HepG2 (cell line): ENCODE results near the gene BMP6. TPM values are rescaled to one million over a fixed set of nuclear protein-coding genes. Genes with fewer than 3 reads are reported as not detected.

Experiments
- AGO2 ChIP-seq: fragments of 200-400 bp; formaldehyde crosslinking; optimal IDR thresholded peaks from 2 replicates; pipeline ENCODE3; 2017; ENCODE audit warnings: mild to moderate bottlenecking, low read depth, low read length, moderate library complexity
- ARHGAP35 ChIP-seq: sonication (generic); formaldehyde crosslinking; IDR thresholded peaks from 2 replicates; pipeline ENCODE4 v1.9.0; 2022; ENCODE audit warnings: mild to moderate bottlenecking, inconsistent platforms, moderate library complexity, missing genetic modification reagents, borderline replicate concordance
- CHD2 ChIP-seq: IDR thresholded peaks from 2 replicates; pipeline ENCODE4 v1.6.1; 2011; ENCODE audit warnings: low read depth, low read length, improper control_type of control experiment
- EED ChIP-seq: sonication (generic); formaldehyde crosslinking; IDR thresholded peaks from 2 replicates; pipeline ENCODE4 v1.5.0; 2020; ENCODE audit warnings: mild to moderate bottlenecking, missing genetic modification reagents
- GATA4 ChIP-seq: sonication (generic); IDR thresholded peaks from 2 replicates; pipeline ENCODE4 v1.6.1; 2016; ENCODE audit warnings: antibody characterized with exemption, low read depth, borderline replicate concordance
- HMG20B ChIP-seq: conservative IDR thresholded peaks from 2 replicates; pipeline ENCODE4 v1.6.1; 2016; ENCODE audit warnings: missing genetic modification reagents, missing compliant biosample characterization
- HMGXB4 ChIP-seq, 2 experiments: sonication (generic) in 1 of 2; formaldehyde crosslinking in 1 of 2; IDR thresholded peaks; 2 replicates each; pipeline versions ENCODE4 v1.4.0 to v1.6.1; 2018 to 2020; ENCODE audit warnings: missing genetic modification reagents in 2 of 2, borderline replicate concordance in 1 of 2, low read depth in 1 of 2, mild to moderate bottlenecking in 1 of 2, missing biosample characterization in 1 of 2
- HNRNPUL1 ChIP-seq: fragments of 200-400 bp; formaldehyde crosslinking; IDR thresholded peaks from 2 replicates; pipeline ENCODE4 v1.6.1; 2017; ENCODE audit warnings: low read depth, mild to moderate bottlenecking, low read length, moderate library complexity
- NFE2L2 ChIP-seq: fragments of 150-350 bp; IDR thresholded peaks from 2 replicates; pipeline ENCODE4 v1.6.1; 2014; ENCODE audit warnings: low read length
- SP140L ChIP-seq: sonication (generic); formaldehyde crosslinking; IDR thresholded peaks from 2 replicates; pipeline ENCODE4 v1.4.0; 2020; ENCODE audit warnings: missing genetic modification reagents, borderline replicate concordance
- XRCC5 ChIP-seq: fragments of 200-400 bp; formaldehyde crosslinking; optimal IDR thresholded peaks from 2 replicates; pipeline ENCODE3; 2017; ENCODE audit warnings: mild to moderate bottlenecking, low read length
- ZBTB25 ChIP-seq: IDR thresholded peaks from 2 replicates; pipeline ENCODE4 v1.6.1; 2018; ENCODE audit warnings: missing genetic modification reagents
- ZFP90 ChIP-seq: sonication (generic); formaldehyde crosslinking; IDR thresholded peaks from 2 replicates; pipeline ENCODE4 v1.8.0; 2022; ENCODE audit warnings: missing genetic modification reagents, mild to moderate bottlenecking, inconsistent platforms, borderline replicate concordance
- ZNF230 ChIP-seq: sonication (generic); formaldehyde crosslinking; IDR thresholded peaks from 2 replicates; pipeline ENCODE4 v1.4.0; 2020; ENCODE audit warnings: mild to moderate bottlenecking, missing genetic modification reagents
- ZNF264 ChIP-seq: sonication (generic); formaldehyde crosslinking; IDR thresholded peaks from 2 replicates; pipeline ENCODE4 v1.4.0; 2020; ENCODE audit warnings: missing genetic modification reagents
- ZNF337 ChIP-seq: sonication (generic); formaldehyde crosslinking; IDR thresholded peaks from 2 replicates; pipeline ENCODE4 v1.5.1; 2020; ENCODE audit warnings: missing genetic modification reagents, low read depth, mild to moderate bottlenecking, borderline replicate concordance
- ZNF350 ChIP-seq: sonication (generic); formaldehyde crosslinking; IDR thresholded peaks from 2 replicates; pipeline ENCODE4 v1.4.0; 2020; ENCODE audit warnings: mild to moderate bottlenecking, low read depth, missing genetic modification reagents, borderline replicate concordance
- polyA plus RNA-seq, 8 experiments: library from polyadenylated mRNA; depleted of rRNA in 3 of 8; stranded (reverse) in 7 of 8; unstranded in 1 of 8; fragments of >200 nt; fragmentation: Illumina TruSeq in 4 of 8; extraction: Trizol in 4 of 8; gene quantifications; 2 replicates each; pipeline versions ENCODE4 v1.2.1 to v1.2.3, GENCODE V29; 2011 to 2016; ENCODE audit warnings: low read depth in 4 of 8, missing spikeins in 1 of 8, mixed read lengths in 1 of 8; ENCODE audit not compliant: insufficient read depth in 1 of 8
- total RNA-seq, 5 experiments: library from RNA; depleted of rRNA; stranded (reverse); fragments of >200 nt; fragmentation: Illumina TruSeq; extraction: Trizol; gene quantifications; 2 replicates each; pipeline ENCODE4 v1.2.3, GENCODE V29; 2016; ENCODE audit warnings: low read depth in 1 of 5
- TF ChIP-seq, protein P1 (sequence below): sonication (generic); formaldehyde crosslinking; IDR thresholded peaks from 2 replicates; pipeline ENCODE4 v1.5.0; 2020; ENCODE audit warnings: missing genetic modification reagents
- TF ChIP-seq, protein P2 (sequence below): sonication (generic); formaldehyde crosslinking; IDR thresholded peaks from 2 replicates; pipeline ENCODE4 v1.4.0; 2020; ENCODE audit warnings: missing genetic modification reagents
- TF ChIP-seq, protein P3 (sequence below): sonication (generic); formaldehyde crosslinking; IDR thresholded peaks from 2 replicates; pipeline ENCODE4 v1.5.0; 2020; ENCODE audit warnings: mild to moderate bottlenecking, missing genetic modification reagents

The BMP6 gene
- total and polyA plus RNA-seq, 2 of the 13 experiments (the other 11 are each of a cell fraction or from before 2014, with no cell fraction given), result 0.09 to 0.18 TPM

- TF ChIP-seq, protein P1, sequence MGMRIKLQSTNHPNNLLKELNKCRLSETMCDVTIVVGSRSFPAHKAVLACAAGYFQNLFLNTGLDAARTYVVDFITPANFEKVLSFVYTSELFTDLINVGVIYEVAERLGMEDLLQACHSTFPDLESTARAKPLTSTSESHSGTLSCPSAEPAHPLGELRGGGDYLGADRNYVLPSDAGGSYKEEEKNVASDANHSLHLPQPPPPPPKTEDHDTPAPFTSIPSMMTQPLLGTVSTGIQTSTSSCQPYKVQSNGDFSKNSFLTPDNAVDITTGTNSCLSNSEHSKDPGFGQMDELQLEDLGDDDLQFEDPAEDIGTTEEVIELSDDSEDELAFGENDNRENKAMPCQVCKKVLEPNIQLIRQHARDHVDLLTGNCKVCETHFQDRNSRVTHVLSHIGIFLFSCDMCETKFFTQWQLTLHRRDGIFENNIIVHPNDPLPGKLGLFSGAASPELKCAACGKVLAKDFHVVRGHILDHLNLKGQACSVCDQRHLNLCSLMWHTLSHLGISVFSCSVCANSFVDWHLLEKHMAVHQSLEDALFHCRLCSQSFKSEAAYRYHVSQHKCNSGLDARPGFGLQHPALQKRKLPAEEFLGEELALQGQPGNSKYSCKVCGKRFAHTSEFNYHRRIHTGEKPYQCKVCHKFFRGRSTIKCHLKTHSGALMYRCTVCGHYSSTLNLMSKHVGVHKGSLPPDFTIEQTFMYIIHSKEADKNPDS, result no peak
- TF ChIP-seq ZFP90 (no peak), CHD2 (peak; percentile 83), ZBTB25 (CRISPR knock-in tag) (peak; percentile 86), ZNF264 (no peak), ZNF230 (CRISPR knock-in tag) (no peak), HNRNPUL1 (no peak), HMGXB4 (CRISPR knock-in tag; IDR thresholded peaks at IDR 0.05; ENCODE audit: borderline replicate concordance in 1 of 2, low read depth in 1 of 2) (no peak; a peak in 1 of 4 replicates), SP140L (CRISPR knock-in tag) (no peak; the same call in 1 of the 2 replicates), XRCC5 (peak; percentile 29), ZNF350 (no peak), GATA4 (peak; percentile 35; the same call in 1 of the 2 replicates), EED (CRISPR knock-in tag) (peak; percentile 89; the same call in 1 of the 2 replicates), HMG20B (CRISPR knock-in tag) (0 out of 2 replicates have a peak, but pooled peaks have one; percentile 39), AGO2 (peak; percentile 30), ARHGAP35 (CRISPR knock-in tag) (peak; percentile 69; the same call in 1 of the 2 replicates), NFE2L2 (no peak), ZNF337 (CRISPR knock-in tag) (no peak)
- TF ChIP-seq, protein P2, sequence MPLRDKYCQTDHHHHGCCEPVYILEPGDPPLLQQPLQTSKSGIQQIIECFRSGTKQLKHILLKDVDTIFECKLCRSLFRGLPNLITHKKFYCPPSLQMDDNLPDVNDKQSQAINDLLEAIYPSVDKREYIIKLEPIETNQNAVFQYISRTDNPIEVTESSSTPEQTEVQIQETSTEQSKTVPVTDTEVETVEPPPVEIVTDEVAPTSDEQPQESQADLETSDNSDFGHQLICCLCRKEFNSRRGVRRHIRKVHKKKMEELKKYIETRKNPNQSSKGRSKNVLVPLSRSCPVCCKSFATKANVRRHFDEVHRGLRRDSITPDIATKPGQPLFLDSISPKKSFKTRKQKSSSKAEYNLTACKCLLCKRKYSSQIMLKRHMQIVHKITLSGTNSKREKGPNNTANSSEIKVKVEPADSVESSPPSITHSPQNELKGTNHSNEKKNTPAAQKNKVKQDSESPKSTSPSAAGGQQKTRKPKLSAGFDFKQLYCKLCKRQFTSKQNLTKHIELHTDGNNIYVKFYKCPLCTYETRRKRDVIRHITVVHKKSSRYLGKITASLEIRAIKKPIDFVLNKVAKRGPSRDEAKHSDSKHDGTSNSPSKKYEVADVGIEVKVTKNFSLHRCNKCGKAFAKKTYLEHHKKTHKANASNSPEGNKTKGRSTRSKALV, result no peak
- TF ChIP-seq, protein P3, sequence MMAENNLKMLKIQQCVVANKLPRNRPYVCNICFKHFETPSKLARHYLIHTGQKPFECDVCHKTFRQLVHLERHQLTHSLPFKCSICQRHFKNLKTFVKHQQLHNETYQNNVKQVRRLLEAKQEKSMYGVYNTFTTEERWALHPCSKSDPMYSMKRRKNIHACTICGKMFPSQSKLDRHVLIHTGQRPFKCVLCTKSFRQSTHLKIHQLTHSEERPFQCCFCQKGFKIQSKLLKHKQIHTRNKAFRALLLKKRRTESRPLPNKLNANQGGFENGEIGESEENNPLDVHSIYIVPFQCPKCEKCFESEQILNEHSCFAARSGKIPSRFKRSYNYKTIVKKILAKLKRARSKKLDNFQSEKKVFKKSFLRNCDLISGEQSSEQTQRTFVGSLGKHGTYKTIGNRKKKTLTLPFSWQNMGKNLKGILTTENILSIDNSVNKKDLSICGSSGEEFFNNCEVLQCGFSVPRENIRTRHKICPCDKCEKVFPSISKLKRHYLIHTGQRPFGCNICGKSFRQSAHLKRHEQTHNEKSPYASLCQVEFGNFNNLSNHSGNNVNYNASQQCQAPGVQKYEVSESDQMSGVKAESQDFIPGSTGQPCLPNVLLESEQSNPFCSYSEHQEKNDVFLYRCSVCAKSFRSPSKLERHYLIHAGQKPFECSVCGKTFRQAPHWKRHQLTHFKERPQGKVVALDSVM (CRISPR knock-in tag), result no peak
Measured at GRCh38 chr6:7910654-7911344, 184.9 kb downstream of the BMP6 start, which contains the start of gene TXNDC5 (continued).
